Left renal pelvis (tissue), 4 donors: Measurements from ENCODE around the gene EHBP1L1. TPM values are rescaled to one million over a fixed set of nuclear protein-coding genes. Genes with fewer than 3 reads are reported as not detected.
"Not testable (repeated sequence)": the region's sequence is repeated elsewhere in the genome, so short reads cannot be mapped to it uniquely, and the experiment has no call there.

Experiments
- DNase-seq, 4 donors: peaks; one replicate each; pipeline ENCODE4 v3.0.0-alpha.2; 2013; ENCODE audit warnings: low read depth in 4 of 4, low spot score in 3 of 4
- polyA plus RNA-seq, 4 donors: library from polyadenylated mRNA; unstranded; fragments of 120-200 nt; gene quantifications; one replicate each; pipeline ENCODE4 v1.2.1, GENCODE V29; 2013; ENCODE audit not compliant: insufficient read length in 4 of 4

EHBP1L1 gene
- polyA plus RNA-seq, 4 donors, result 10.0 to 29.2 (median 20.2) TPM

- no peak for DNase-seq
These were observed 15.8 kb upstream of the EHBP1L1 start for GRCh38 chr11:65559951-65560537.

DNA sequence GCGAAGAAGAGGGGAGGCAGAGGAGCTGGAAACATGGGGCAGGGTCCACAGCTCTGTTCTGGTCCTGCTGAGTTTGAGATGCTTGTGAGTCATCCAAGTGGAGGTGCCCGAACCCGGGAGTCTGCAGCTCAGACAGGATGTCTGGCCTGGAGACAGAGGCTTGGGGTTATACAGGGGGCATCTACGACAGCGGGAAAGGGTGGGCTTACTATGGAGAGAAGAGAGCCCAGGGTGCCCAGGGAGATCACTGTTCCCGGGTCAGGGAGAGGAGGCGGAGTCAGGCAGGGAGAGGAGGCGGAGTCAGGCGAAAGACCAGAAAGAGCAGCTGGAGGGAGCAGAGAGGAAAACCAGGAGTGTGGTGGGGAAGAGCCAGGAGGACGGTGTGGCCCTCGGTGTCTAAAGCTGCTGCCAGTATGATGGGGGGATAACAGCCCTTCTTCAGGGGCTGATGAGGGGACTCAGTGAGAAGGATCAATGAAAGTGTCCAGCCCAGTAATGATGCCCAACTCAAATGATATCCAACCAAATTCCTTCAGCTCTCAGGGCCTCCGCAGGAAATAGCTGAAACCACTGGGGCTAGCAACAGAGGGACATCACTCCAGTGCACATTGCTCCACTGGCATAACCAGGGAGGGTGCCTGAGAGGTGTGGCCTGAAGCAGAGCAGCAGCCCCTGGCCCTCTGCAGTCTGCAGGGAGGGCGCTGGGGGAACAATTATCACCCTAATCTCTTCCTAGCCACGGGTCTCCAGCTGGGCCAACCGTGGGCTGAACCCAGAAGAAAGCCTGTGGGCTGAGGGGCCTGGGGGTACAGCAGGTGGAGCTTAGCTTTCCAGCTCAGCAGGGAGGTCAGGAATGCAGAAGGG is 15.1 kb upstream of the EHBP1L1 start:
- no peak for DNase-seq

DNA sequence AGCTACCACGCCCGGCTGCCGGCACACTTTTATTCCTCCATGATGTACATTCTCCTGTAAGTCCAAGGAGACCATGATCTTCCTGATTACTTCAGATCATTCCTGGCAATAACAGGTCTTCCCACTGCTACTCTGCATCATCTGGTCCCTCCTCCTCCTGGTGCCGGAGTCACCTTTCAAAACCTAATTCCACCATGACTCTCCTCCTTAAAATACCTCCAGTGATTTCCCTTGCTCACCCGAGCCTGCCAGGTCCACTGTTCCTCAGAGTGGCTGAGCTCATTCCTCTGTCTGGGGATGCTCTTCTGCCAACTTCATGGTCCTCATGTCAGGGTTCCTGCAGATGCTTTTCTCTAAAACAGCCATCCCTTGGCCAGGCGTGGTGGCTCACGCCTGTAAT is 13.8 kb upstream of the EHBP1L1 start:
- no peak for DNase-seq

- no peak for DNase-seq
These were observed 13.1 kb upstream of the EHBP1L1 start for GRCh38 chr11:65562788-65563187.

DNA sequence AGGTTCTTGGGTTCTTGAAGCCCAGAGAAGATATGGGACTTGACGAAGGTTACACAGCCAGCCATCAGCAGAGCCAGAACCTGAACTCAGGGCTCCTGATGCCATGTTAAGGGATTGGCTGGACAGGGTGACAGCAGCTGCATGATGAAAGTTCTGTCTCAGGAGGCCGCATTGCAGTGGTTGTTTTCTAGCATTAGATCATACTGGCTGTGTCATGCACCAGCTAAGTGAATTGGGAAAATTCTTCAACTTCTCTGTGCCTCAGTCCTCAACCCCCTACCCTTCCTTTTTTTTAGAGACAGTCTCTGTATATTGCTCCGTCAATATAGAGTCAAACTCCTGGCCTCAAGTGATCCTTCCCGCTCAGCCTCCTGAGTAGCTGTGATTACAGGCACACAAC is 12.3 kb upstream of the EHBP1L1 start:
- no peak for DNase-seq

- not testable (repeated sequence) for DNase-seq
These were observed 10.8 kb upstream of the EHBP1L1 start for GRCh38 chr11:65564879-65565559.

DNA sequence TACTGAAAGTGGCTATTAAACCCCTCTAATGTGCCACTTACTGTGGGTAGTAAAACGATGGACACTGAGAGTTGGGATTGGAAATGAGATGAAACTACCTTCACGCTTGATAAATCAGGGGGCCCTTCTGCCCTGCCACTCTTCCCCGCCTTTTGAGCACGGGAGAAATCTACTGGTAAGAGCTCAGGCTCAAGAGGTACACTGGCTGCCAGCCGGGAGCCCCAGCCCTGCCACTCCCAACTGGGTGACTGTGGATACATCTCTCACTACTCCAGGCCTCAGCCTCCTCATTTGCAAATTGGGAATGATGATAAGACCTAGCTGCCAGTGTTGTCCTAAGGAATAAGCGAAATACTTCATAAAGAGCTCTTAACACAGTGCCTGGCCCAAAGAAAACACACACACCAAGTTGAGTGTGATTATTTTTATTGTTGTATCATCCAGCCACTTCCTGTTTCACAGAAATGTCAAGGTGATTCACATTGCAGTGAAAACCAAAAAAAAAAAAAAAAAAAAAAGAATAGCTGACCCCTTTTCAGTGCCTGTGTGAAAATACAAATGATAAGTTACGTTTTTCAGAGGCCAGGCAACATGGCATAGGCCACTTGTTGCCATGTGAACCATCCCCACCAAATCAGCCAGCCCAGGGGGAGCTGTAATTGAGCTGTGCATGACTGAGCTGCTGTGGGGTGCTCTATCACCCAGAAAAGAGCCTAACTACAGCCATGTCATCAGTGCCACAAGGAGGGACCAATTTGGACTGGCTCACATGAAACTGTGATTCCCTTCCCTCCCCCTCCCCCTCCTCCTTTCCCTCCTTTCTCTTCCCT is 10.0 kb upstream of the EHBP1L1 start:
- no peak for DNase-seq

- no peak for DNase-seq
These were observed 6.5 kb upstream of the EHBP1L1 start for GRCh38 chr11:65569164-65569972.

DNA sequence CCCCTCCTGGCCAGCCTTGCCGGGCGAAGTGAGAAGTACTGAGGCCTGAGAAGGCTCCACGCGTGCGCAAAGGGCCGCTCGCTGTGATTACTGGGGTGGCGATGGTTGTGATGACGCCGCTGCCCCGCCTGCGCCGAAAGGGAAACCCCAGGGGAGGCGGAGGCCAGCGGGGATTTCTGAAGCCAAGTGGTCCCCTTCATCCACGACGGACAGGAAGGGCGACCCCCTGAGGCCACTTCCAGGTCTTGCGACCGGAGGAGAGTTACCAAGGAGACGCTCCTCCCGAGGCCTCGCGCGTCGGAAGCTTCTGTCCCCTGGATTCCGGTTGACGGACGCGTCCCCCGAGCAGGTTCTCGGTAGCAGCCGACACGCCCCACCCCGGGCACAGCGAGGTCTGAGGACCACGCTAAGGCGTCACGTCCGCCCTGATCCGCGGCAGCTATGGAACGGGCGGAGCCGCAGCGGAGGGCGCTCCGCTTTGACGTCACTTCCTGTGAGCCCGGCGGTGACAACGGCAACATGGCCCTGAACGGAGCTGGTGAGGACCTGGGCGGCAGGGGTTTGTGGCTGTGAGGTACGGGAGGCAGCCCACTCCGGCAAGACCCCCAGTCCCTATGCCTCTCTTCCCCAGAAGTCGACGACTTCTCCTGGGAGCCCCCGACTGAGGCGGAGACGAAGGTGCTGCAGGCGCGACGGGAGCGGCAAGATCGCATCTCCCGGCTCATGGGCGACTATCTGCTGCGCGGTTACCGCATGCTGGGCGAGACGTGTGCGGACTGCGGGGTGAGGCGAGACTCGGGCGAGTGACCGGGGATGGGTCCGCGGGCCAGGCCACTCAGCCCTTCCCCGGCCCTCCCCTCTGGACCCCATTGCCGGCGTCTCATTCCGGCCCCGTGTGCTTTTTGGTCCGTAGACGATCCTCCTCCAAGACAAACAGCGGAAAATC is 5.6 kb upstream of the EHBP1L1 start, which contains the start of gene ZNRD2:
Gene ZNRD2 (plus strand): TSS at position 505 of the 946 bp plus-strand sequence. CDS start 15 bp downstream, at position 520.
- peak; percentile 88 to 96 (median 93) for DNase-seq

GRCh38 chr11:65571420-65571819 is 4.4 kb upstream of the EHBP1L1 start:
- DNase-seq, result no peak

- no peak for DNase-seq
These were observed 3.9 kb upstream of the EHBP1L1 start for GRCh38 chr11:65571940-65572339.

GRCh38 chr11:65572356-65573051 is 3.3 kb upstream of the EHBP1L1 start, which contains the start of gene FAM89B:
Gene FAM89B, plus strand, starts transcription at chr11:65572538. Its CDS starts 132 bp downstream, at chr11:65572670.
- DNase-seq, result peak in 3 of 4 donors; percentile 70 to 87 (median 77)

DNA sequence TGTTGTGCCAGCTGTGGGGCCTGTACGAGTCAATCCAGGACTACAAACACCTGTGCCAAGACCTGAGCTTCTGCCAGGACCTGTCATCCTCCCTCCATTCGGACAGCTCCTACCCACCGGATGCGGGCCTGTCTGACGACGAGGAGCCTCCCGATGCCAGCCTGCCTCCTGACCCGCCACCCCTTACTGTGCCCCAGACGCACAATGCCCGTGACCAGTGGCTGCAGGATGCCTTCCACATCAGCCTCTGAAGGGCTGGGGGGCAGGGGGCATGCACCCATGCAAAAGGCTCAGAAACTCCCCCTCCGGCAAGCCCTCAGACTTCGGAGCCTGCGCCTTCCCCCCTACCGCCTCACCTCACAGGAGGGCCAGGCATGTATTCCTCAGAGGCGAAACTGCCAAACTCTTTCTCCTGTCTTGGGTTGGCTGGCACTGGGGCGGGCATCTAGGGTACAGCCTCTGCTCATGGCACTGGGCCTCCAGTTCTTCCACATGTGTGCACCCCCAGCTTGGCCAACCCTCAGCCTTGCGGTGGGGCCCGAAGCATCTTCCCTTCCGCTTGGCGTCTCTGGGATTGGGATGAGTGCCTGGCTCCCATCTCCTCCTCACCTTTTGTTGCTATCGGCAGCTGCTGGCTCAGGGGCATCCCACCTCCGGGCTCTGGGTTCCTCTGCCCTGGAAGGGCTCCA is 2.3 kb upstream of the EHBP1L1 start:
- DNase-seq, result no peak

- peak; percentile 63 to 75 (median 70) for DNase-seq
These were observed 1.6 kb upstream of the EHBP1L1 start for GRCh38 chr11:65574109-65574810.

GRCh38 chr11:65574811-65575567 is 864 bp upstream of the EHBP1L1 start:
- no peak for DNase-seq
